ENCODE measurements around the gene HES2.
"Not testable (repeated sequence)": the region's sequence is repeated elsewhere in the genome, so short reads cannot be mapped to it uniquely, and the experiment has no call there.

The HES2 gene

DNA sequence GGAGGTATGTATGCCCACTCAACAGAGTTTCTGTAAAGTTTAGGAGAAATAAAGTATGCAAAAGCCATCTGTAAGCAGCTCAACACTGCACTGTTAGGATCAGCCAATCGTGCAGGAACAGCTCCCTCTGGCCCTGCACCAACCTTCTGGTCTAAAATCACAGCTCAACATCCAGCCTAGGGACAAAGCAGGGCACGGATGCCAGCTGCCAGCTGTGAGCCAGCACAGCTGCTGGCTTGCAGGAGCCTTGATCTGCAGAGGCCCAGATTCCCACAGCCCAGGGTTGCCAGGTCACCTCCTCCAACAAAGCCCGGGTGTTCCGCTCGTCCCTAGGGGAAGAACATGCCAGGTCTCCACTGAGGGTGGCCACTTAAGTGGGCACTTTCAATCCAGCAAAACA, 34.8 kb downstream of the HES2 start:
- TF ChIP-seq, protein P1, sequence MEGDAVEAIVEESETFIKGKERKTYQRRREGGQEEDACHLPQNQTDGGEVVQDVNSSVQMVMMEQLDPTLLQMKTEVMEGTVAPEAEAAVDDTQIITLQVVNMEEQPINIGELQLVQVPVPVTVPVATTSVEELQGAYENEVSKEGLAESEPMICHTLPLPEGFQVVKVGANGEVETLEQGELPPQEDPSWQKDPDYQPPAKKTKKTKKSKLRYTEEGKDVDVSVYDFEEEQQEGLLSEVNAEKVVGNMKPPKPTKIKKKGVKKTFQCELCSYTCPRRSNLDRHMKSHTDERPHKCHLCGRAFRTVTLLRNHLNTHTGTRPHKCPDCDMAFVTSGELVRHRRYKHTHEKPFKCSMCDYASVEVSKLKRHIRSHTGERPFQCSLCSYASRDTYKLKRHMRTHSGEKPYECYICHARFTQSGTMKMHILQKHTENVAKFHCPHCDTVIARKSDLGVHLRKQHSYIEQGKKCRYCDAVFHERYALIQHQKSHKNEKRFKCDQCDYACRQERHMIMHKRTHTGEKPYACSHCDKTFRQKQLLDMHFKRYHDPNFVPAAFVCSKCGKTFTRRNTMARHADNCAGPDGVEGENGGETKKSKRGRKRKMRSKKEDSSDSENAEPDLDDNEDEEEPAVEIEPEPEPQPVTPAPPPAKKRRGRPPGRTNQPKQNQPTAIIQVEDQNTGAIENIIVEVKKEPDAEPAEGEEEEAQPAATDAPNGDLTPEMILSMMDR (IDR thresholded peaks at IDR 0.05; ENCODE audit: low read depth, low read length): no peak
- DNase-seq (ENCODE audit: low read depth in 2 of 2): peak in 1 of 2 donors; percentile 58
- H3K4me3 ChIP-seq (replicated peaks in 1 of 2; ENCODE audit: low read depth in 2 of 2, low read length in 2 of 2): peak overlapping the region; percentile 3 to 47

DNA sequence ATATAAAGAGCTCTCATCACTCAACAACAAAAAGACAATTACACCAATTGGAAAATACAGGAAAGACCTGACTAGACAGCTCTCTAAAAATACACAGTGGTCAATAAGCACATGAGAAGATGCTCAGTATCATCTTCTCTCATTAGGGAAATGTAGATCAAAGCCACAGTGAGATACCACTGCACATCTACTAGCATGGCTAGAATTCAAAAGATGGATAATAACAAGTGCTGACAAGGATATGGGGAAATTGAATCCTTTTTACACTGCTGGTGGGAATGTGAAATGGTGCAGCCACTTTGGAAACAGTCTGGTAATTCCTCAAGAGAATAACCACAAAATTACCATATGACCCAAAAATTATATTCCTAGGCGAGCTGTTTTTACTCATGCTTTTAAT, 35.6 kb downstream of the HES2 start:
- TF ChIP-seq, protein P1 (IDR thresholded peaks at IDR 0.05; ENCODE audit: low read depth, low read length): no peak
- no peak for DNase-seq (ENCODE audit: low read depth in 2 of 2)
- H3K4me3 ChIP-seq (replicated peaks in 1 of 2; ENCODE audit: low read depth in 2 of 2, low read length in 2 of 2): no peak overlapping the region

DNA sequence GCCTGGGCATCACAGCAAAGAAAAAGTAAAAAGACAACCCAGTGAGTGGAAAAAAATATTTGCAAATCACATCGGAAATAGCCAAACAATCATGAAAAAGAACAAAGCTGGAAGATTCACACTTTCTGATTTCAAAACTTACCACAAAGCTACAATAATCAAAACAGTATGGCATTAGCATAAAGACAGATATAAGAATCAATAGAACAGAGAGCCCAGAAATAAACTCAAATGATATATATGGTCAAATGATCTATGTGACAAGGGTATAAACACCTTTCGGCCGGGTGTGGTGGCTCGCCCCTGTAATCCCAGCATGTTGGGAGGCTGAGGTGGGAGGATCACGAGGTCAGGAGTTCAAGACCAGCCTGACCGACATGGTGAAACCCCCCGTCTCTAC, 39.7 kb downstream of the HES2 start:
- DNase-seq (ENCODE audit: low read depth in 2 of 2): no peak
- H3K4me3 ChIP-seq (replicated peaks in 1 of 2; ENCODE audit: low read depth in 2 of 2, low read length in 2 of 2): no peak overlapping the region
- TF ChIP-seq, protein P1 (IDR thresholded peaks at IDR 0.05; ENCODE audit: low read depth, low read length): no peak

DNA sequence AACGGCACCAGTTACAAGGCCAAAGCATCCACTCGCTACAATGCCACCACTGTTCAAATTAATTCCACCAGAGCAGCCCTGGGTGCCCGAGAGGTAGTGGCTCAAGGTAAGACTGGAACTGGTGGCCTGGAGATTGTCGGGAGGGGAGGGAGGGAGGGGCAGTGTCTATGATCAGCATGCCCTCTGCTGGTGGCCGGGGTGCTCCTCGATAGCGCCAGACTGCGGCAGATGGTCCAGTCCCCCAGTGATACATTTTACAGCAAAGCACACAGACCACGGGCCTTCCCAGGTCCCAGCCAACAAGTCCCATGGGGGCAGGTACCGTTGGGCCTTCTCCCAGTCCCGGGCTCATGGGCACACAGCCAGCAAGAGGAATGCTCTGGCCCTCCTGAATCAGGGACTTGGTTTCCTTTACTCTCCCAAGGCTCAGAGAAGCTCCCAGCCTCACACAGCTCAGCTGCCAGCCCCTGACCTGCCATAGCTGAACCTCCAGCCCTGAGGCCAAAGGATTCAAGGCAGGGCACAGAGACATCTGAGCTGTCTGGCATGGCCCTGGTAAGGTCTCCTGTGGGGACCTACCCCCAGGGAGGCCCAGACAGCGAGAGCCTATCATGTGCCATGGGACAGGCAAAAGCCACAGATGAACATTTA, 41.5 kb downstream of the HES2 start:
- no peak for DNase-seq (ENCODE audit: low read depth in 2 of 2)
- TF ChIP-seq, protein P1 (IDR thresholded peaks at IDR 0.05; ENCODE audit: low read depth, low read length): no peak
- H3K4me3 ChIP-seq (replicated peaks in 1 of 2; ENCODE audit: low read depth in 2 of 2, low read length in 2 of 2): no peak overlapping the region

DNA sequence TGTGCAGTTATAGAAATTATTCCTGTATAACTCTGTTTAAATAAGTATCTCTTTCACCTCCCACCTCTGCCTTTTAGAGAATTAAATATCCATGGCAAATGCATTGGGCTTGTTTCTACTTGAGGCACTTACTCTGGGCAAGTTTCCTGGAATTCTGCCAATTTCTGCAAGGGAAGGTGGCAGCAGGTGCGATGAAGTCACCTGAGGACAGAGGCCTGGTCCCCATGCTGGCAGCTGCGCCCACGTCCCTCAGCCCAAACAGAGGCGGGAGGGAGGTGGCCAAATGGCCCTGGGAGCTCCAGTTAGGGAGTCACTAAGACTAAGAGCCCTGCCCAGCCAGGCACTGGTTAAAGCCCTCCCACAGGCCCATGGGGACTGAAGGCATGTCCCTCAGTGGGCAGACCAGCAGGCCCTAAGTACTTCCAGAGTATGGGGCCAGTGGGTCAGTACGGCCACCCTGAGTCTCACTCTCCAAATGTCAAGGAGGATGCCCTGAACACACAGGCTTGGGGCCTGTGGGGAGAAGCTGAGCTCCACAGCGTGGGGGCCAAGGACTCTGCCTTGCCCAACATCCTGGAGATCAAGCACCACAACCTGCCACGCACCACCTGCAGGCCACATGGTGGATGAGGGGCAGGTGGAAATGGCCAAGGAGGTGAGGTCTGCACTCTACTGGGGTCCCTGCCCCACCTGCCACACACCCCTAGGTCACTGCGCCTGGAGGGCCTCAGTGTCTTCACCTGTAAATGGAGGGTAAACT, 45.6 kb downstream of the HES2 start:
- TF ChIP-seq, protein P1 (IDR thresholded peaks at IDR 0.05; ENCODE audit: low read depth, low read length): no peak
- no peak for DNase-seq (ENCODE audit: low read depth in 2 of 2)
- no peak overlapping the region for H3K4me3 ChIP-seq (replicated peaks in 1 of 2; ENCODE audit: low read depth in 2 of 2, low read length in 2 of 2)

DNA sequence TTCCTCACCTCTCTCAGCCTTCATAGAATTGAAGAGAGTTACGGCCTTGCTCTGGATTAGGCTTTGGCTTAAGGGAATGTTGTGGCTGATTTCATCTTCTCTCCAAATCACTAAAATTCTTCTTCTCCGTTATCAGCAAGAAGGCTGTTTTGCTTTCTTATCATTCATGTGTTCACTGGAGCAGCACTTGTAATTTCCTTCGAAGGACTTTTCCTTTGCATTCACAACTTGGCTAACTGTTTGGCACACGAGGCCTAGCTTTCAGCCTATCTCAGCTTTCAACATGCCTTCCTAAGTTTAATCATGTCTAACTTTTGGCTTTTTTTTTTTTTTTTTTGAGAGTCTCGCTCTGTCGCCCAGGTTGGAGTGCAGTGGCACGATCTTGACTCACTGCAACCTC, 47.5 kb downstream of the HES2 start:
- not testable (repeated sequence) for H3K4me3 ChIP-seq (replicated peaks in 1 of 2; ENCODE audit: low read depth in 2 of 2, low read length in 2 of 2); DNase-seq (ENCODE audit: low read depth in 2 of 2)

DNA sequence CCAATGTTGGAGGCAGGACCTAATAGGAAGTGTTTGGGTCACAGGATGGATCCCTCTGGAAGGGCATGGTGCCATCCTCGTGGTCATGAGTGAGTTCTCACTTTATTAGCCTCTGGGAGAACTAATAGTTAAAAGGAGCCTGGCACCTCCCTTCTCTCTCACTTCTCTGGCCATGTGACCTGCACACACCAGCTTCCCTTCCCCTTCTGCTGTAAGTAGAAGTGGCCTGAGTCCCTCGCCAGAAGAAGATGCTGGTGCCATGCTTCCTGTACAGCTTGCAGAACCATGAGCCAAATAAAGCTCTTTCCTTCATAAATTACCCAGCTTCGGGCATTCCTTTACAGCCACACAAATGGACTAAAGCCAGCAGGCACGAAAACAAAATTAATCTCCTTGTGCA, 49.7 kb downstream of the HES2 start:
- DNase-seq (ENCODE audit: low read depth in 2 of 2): no peak
- TF ChIP-seq, protein P1 (IDR thresholded peaks at IDR 0.05; ENCODE audit: low read depth, low read length): no peak
- no peak overlapping the region for H3K4me3 ChIP-seq (replicated peaks in 1 of 2; ENCODE audit: low read depth in 2 of 2, low read length in 2 of 2)

Data from cardiac fibroblast (primary cell).